Peyer's patch (tissue), 4 donors: ENCODE measurements around the gene SESTD1. TPM values are rescaled to one million over a fixed set of nuclear protein-coding genes. Genes with fewer than 3 reads are reported as not detected.
"Not testable (repeated sequence)": the region's sequence is repeated elsewhere in the genome, so short reads cannot be mapped to it uniquely, and the experiment has no call there.

Experiments
- DNase-seq, 3 donors: peaks; one replicate each; pipeline ENCODE4 v3.0.0-alpha.2; 2017 to 2019
- H3K27ac ChIP-seq, 4 donors: fragments of 200-600 bp; sonication (generic); one replicate each; pipeline ENCODE4 v1.5.1; 2016 to 2019
- H3K27me3 ChIP-seq, 2 donors: fragments of 200-600 bp; sonication (generic); one replicate each; pipeline ENCODE4 v1.5.1; 2019
- H3K36me3 ChIP-seq, 3 donors: fragments of 200-600 bp; sonication (generic); one replicate each; pipeline ENCODE4 v1.5.1; 2016 to 2019
- H3K4me1 ChIP-seq, 4 donors: fragments of 200-600 bp; sonication (generic); one replicate each; pipeline ENCODE4 v1.5.1; 2016 to 2019
- H3K4me3 ChIP-seq, 4 donors: fragments of 200-600 bp; sonication (generic); 1 replicate in 3 of 4; 2 replicates in 1 of 4; pipeline ENCODE4 v1.5.1; 2016 to 2019; ENCODE audit warnings: mild to moderate bottlenecking in 1 of 4
- H3K9me3 ChIP-seq, 4 donors: fragments of 200-600 bp; sonication (generic); one replicate each; pipeline ENCODE4 v1.5.1; 2016 to 2019; ENCODE audit warnings: mild to moderate bottlenecking in 1 of 4
- POLR2A ChIP-seq, 2 donors: fragments of 450-650 bp; IDR thresholded peaks; one replicate each; pipeline ENCODE4 v1.5.1; 2017; ENCODE audit warnings: antibody characterized with exemption in 2 of 2, mild to moderate bottlenecking in 2 of 2, moderate library complexity in 2 of 2
- total RNA-seq, 4 donors: library from RNA; depleted of rRNA; stranded (reverse); fragments of >200 nt; gene quantifications; one replicate each; pipeline ENCODE4 v1.1.0, GENCODE V29; 2016
- TF ChIP-seq, protein P1 (sequence below), 6 experiments: fragments of 450-650 bp in 4 of 6; fragments of 200-600 bp in 2 of 6; sonication (generic) in 1 of 6; IDR thresholded peaks; one replicate each; pipeline ENCODE4 v1.5.1; 2017 to 2019; ENCODE audit warnings: antibody characterized with exemption in 6 of 6, mild to moderate bottlenecking in 3 of 6, moderate library complexity in 1 of 6

SESTD1 gene
- total RNA-seq, 4 donors from 2014 or later: 19.3 to 66.0 (median 39.6) TPM

DNA sequence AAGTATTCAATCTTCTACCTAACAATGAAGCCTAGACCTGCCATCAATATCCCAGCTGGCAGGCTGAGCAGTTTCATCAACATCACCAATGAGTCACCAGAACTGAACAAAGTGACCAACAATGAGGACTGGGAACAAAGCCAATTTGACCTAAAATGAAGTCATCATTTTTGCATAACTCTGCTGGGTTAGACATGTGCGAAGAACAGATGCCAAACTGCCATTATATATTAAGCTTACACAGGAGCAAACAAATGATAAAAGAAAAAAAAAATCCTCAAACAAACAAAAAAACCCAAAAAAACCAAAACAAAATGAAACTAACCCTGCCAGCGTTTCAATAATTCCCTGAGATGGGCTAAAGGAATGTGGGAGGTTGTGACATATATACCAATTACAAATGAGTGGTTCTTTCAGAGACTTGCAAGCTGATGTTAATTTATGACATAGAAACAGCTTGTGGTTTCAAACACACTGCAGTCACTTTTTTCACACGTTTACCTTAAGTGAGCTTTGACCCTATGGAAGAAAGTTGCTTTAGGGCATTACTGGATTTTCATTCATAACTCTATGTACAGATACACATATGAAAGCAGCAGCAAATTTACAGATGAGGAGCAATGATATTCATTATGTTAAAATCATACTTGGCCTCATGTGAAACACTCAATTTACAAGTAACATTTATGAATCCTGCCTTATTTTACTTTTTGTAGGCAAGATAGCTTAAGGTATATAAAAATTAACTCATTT is 157.8 kb downstream of the SESTD1 start:
- Histone ChIP-seq H3K36me3 (peaks cover 0 to 22% (median 0%) of the 10 kb centered on the region in 3 donors), H3K9me3 (no peaks in the 10 kb centered on the region), H3K4me1 (peaks cover 0 to 15% (median 0%) of the 10 kb centered on the region in 4 donors), H3K27me3 (no peaks in the 10 kb centered on the region), H3K27ac (peak overlapping the region in 2 of 4 donors; percentile 32 to 43), H3K4me3 (no peak overlapping the region)
- TF ChIP-seq, protein P1, sequence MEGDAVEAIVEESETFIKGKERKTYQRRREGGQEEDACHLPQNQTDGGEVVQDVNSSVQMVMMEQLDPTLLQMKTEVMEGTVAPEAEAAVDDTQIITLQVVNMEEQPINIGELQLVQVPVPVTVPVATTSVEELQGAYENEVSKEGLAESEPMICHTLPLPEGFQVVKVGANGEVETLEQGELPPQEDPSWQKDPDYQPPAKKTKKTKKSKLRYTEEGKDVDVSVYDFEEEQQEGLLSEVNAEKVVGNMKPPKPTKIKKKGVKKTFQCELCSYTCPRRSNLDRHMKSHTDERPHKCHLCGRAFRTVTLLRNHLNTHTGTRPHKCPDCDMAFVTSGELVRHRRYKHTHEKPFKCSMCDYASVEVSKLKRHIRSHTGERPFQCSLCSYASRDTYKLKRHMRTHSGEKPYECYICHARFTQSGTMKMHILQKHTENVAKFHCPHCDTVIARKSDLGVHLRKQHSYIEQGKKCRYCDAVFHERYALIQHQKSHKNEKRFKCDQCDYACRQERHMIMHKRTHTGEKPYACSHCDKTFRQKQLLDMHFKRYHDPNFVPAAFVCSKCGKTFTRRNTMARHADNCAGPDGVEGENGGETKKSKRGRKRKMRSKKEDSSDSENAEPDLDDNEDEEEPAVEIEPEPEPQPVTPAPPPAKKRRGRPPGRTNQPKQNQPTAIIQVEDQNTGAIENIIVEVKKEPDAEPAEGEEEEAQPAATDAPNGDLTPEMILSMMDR (IDR thresholded peaks at IDR 0.05): no peak
- TF ChIP-seq POLR2A (IDR thresholded peaks at IDR 0.05): no peak
- peak in 1 of 3 donors; percentile 65 for DNase-seq

GRCh38 chr2:179106342-179106675 is 158.3 kb downstream of the SESTD1 start:
- no peaks in the 10 kb centered on the region for H3K9me3 ChIP-seq
- H3K4me1 ChIP-seq: peaks cover 0 to 15% (median 0%) of the 10 kb centered on the region in 4 donors
- no peak overlapping the region for H3K4me3 ChIP-seq
- no peak for DNase-seq
- no peak for TF ChIP-seq POLR2A (IDR thresholded peaks at IDR 0.05)
- TF ChIP-seq, protein P1 (IDR thresholded peaks at IDR 0.05): no peak
- peaks cover 0 to 16% (median 0%) of the 10 kb centered on the region in 3 donors for H3K36me3 ChIP-seq
- peak overlapping the region in 1 of 4 donors; percentile 6 for H3K27ac ChIP-seq
- H3K27me3 ChIP-seq: no peaks in the 10 kb centered on the region

DNA sequence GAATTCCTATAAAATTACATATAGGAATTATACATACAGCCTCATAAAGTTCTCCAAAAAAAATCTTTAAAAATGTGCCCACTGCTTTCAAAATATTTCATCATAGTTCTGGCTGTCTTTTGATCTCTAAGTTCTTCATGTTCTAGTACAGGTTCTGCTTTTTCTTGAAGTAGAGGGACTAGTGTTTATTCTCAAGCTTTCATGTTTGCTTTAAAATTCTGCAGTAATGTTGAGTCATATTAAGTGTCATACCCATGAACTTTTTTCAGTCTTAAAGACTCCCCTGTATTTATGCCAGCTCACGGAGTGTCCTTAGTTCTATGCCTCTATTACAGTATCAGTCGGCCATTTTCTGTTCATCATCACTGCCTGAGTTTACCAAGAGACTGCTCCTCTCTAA is 159.9 kb downstream of the SESTD1 start:
- H3K4me1 ChIP-seq: peaks cover 0 to 15% (median 0%) of the 10 kb centered on the region in 4 donors
- no peak overlapping the region for H3K27ac ChIP-seq
- no peaks in the 10 kb centered on the region for H3K27me3 ChIP-seq
- DNase-seq: no peak
- no peaks in the 10 kb centered on the region for H3K9me3 ChIP-seq
- no peak for TF ChIP-seq POLR2A (IDR thresholded peaks at IDR 0.05)
- H3K36me3 ChIP-seq: peaks cover 0 to 3% (median 0%) of the 10 kb centered on the region in 3 donors
- no peak overlapping the region for H3K4me3 ChIP-seq

DNA sequence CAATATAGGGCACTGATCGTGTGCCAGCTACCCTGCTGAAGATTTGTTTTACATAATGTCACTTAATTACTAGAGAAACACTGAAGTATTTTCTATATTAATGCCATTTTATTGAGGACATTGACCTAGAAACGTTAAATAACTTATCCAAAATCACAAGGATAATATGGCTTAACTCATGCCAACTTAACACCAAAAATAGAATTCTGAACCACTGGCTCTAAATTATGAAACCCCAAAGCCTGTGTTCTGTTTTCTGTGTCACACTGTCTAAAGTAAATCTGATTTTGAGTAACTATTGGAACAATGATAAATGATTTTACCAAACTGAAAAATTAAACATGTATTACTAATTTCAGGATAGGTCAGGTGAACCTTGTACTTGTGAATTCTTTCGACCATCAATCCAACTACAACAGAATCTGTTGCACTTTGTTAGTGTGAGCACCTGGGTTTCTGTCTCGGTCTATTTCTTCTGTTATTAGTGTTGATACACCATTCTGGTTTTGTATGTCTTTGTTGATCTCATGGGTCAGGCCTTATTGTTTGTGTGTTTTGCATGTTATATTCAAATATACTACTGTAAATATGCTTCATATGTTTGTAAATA is 166.4 kb downstream of the SESTD1 start:
- no peaks in the 10 kb centered on the region for H3K27me3 ChIP-seq
- no peaks in the 10 kb centered on the region for H3K9me3 ChIP-seq
- TF ChIP-seq POLR2A (IDR thresholded peaks at IDR 0.05): no peak
- TF ChIP-seq, protein P1 (IDR thresholded peaks at IDR 0.05): no peak
- no peaks in the 10 kb centered on the region for H3K4me1 ChIP-seq
- H3K27ac ChIP-seq: no peak overlapping the region
- H3K4me3 ChIP-seq: no peak overlapping the region
- H3K36me3 ChIP-seq: no peaks in the 10 kb centered on the region
- DNase-seq: no peak

GRCh38 chr2:179097131-179097530 is 167.5 kb downstream of the SESTD1 start:
- Histone ChIP-seq H3K9me3 (no peaks in the 10 kb centered on the region), H3K27ac (no peak overlapping the region), H3K4me3 (no peak overlapping the region), H3K4me1 (no peaks in the 10 kb centered on the region), H3K27me3 (no peaks in the 10 kb centered on the region), H3K36me3 (no peaks in the 10 kb centered on the region)
- no peak for TF ChIP-seq POLR2A (IDR thresholded peaks at IDR 0.05)
- TF ChIP-seq, protein P1 (IDR thresholded peaks at IDR 0.05): no peak
- no peak for DNase-seq

GRCh38 chr2:179096090-179096489 is 168.5 kb downstream of the SESTD1 start:
- no peaks in the 10 kb centered on the region for H3K9me3 ChIP-seq
- peak in 2 of 3 donors; percentile 62 to 65 for DNase-seq
- no peak for TF ChIP-seq POLR2A (IDR thresholded peaks at IDR 0.05)
- TF ChIP-seq, protein P1 (IDR thresholded peaks at IDR 0.05): no peak
- H3K4me1 ChIP-seq: no peaks in the 10 kb centered on the region
- no peaks in the 10 kb centered on the region for H3K36me3 ChIP-seq
- no peaks in the 10 kb centered on the region for H3K27me3 ChIP-seq
- peak overlapping the region in 1 of 4 donors; percentile 13 for H3K27ac ChIP-seq
- no peak overlapping the region for H3K4me3 ChIP-seq

DNA sequence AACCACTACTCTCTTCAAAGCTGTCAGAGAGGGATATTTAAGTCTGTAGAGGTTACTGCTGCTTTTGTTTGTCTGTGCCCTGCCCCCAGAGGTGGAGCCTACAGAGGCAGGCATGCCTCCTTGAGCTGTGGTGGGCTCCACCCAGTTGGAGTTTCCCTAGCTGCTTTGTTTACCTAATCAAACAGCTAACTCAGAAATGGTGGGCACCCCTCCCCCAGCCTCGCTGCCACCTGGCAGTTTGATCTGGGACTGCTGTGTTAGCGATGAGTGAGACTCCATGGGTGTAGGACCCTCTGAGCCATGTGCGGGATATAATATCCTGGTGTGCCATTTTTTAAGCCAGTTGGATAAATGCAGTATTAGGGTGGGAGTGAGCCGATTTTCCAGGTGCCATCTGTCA is 171.7 kb downstream of the SESTD1 start:
- H3K9me3 ChIP-seq, H3K4me3 ChIP-seq, H3K36me3 ChIP-seq, DNase-seq, H3K27me3 ChIP-seq, H3K27ac ChIP-seq, H3K4me1 ChIP-seq: not testable (repeated sequence)
